ENCODE results near the gene SLC26A2.
A peak's percentile ranks its signal among the peaks of the same experiment; 100 is the strongest.
"Not testable (repeated sequence)": the region's sequence is repeated elsewhere in the genome, so short reads cannot be mapped to it uniquely, and the experiment has no call there.

SLC26A2 gene

DNA sequence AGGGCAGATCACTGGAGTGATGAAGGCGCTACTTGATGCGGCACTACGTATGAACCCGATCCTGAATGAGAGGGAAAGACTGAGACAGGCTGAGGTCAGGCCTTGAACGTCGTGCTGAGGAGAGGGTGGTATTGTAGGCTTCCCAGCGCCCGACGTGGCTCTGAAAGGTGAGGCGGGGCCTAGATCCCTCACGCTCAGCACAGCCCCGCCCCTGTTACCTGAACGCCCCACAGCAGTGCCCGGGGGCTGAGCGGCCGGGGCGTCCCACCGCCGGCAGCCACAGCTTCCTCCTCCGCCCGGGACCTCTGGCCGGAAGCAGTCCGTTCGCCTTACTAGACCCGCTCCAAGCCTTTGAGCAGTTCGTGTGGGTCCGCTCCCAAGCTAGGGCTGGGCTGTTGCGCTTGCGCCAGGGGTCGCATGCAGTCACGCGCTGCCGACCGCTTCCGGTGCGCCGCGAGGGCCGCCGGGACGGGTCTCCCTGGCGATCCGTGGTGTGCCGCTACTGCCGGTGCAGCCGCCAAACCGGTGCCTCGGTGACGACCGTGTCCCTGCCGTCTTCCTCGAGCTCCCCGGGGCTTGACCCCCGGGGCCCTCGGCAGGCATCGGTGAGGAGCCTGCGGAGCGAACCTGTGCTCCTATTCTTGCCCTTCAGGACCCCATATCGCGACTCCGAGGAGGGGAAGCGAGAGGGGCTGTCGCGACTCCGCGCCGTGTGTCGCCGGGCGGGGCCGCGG, 39.9 kb downstream of the SLC26A2 start, which contains the start of the genes HMGXB3 and TIGD6:
Gene HMGXB3, plus strand, starts transcription at position 484 of the 734 bp plus-strand sequence. CDS start 4,114 bp downstream, outside the sequence.
Gene TIGD6, minus strand, starts transcription at position 399 of the 734 bp plus-strand sequence. CDS start 4,306 bp downstream, outside the sequence.
- DNase-seq (ENCODE audit: insufficient read length, low spot score) (peak; percentile 90), FAIRE-seq (peak; percentile 87)

DNA sequence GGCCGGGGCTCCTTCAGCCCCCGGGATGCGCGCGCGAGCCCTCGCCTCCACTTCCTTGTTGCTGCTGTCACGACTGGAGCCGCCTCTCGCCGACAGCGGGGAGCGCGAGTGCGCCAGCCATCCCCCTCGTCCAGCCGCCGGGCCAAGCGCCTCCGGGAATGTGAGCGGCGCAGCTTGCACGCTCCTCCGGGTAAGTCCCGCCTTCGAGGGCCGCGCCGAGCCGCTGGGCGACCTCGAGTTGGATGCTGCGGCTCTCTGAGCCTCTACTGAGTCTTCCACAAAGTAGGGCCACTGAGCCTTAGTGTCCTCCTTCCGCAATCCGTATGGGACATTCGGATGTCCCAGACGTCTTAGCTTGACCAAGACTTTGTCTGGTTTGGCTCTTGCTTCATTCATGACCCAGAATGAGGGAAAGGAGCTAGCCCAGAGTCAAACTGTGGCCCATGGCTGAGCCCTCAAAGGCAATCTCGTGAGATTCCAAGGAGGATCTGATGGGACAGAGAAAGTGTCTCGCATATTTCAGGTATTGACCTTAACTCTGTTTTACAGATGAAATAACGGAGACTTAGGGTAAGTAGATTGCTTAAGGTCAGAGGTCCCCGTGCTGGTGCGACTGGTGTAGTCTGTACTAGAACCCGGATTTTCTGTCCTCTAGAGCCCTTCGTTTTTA, 40.6 kb downstream of the SLC26A2 start:
- FAIRE-seq, result no peak
- DNase-seq (ENCODE audit: insufficient read length, low spot score), result no peak

DNA sequence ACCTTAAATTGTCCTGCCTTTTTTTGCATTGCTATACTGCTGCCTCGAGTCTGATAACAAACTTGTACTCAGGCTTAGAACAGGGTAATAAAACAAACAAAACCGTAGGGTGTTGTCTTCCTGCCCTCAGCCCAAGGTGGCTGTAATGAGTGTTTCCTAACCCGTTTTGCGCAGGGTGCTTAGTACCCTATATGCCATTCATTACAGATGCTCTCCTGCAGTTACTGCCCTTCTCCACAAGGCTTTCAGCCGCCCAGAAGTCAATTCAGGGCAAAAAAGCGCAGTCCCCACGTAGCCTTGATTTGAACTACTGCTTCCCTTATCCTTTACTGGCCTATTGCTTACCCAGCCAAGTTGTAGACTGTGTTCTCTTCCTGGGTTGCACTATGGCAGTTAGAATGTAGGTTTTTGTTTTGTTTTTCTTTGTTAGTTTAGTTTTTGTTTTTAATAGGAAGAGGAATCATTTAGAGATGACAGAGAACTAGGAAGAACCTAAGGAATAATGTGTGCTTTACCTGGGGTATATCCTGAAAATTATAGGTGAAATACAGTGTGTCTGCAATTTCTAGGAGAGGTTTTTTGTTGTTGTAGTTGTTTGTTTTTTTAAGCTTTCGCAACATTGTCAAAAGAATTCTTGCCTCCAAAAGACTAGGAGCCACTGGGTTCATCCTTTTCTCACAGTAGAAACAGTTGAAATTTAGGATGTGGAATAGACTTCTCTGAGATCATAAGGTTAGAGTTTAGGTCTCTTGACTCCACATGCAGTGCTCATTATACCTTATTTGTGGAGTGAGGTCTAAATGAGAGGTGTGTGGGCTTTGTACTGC, 41.3 kb downstream of the SLC26A2 start:
- peak; percentile 78 for FAIRE-seq
- peak; percentile 59 for DNase-seq (ENCODE audit: insufficient read length, low spot score)

DNA sequence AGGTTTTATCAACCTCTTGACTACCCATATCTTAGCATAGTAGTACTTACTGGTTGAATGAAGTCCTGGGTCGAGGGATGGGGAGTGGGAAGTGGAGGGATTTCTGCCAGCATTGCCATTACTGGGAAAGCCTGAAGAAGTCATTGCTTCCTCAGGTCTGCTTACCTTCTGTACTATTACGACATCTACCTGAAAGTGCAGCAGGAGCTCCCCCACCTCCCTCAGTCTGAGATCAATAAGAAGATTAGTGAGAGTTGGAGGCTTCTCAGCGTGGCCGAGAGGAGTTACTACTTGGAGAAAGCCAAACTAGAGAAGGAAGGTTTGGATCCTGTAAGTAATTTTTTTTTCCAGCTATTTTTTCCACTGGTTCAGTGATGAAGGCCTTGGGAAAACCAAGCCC, 45.8 kb downstream of the SLC26A2 start:
- no peak for DNase-seq (ENCODE audit: insufficient read length, low spot score)
- FAIRE-seq, result no peak

DNA sequence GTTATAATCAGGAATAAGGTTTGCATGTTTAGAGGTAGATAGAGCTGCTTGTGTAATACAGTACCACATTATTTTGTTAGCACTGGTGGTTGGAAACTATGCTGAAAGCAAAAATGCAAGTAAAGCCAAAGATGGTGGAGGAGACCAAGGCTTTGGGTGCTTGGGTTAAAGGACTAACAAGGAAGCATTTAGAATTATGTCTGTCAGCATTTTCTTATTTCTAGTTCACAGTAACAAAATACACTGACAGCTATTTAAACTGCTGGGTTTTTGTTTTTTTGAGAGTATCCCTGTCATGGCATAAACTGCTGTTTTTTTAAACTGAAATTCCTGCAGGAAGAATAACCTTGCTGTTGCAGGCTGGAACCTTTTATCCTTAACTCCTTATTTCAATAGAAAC, 46.5 kb downstream of the SLC26A2 start:
- FAIRE-seq, result no peak

DNA sequence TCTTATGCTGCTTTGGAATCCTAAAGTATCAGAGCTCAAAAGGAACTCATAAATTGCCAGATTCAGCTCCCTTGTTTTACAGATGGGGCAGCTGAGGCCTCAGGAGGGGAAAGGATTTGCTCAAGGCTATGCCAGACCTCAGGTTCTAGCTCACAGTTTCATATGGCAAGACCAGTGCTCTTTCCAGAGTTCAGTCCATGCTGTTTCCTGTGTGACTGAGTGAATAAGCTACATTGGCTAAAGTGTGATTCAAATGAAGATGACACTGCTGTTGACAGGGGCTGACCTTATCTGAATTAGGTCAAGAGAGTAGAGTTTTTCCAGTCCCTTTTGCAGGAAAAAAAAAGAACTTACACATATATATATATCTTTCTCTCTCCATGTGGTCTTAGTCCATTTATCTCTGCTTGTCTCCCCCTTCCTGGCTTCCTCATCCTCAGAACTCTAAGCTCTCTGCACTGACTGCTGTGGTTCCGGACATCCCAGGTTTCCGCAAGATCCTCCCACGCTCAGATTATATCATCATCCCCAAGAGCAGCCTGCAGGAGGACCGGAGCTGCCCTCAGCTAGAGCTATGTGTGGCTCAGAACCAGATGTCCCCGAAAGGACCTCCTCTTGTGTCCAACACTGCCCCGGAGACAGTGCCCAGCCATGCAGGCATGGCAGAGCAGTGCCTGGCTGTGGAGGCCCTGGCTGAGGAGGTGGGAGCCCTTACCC, 49.3 kb downstream of the SLC26A2 start:
- no peak for DNase-seq (ENCODE audit: insufficient read length, low spot score)
- FAIRE-seq, result no peak

More for the DNA sequence above, 46.5 kb downstream of the SLC26A2 start:
- no peak for DNase-seq (ENCODE audit: insufficient read length, low spot score)

DNA sequence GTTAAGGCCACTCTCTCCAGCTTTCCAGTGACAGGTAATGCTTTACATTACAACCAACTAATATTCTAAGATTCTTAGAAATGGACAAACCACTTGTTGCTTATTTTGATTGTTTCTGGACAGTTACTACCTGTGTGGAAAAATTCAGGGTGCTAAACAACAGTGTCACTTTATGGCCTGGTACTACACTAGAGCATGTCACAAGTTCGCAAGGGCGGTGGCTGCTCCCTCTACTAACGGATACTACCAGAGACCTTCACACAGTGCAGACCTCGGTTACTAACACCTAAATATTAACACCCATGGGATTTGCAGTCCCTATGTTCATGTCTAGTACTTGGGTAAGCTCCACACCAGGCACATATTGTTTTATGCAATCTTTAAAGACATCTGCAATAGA, 53.4 kb downstream of the SLC26A2 start:
- no peak for FAIRE-seq
- DNase-seq (ENCODE audit: insufficient read length, low spot score), result no peak

DNA sequence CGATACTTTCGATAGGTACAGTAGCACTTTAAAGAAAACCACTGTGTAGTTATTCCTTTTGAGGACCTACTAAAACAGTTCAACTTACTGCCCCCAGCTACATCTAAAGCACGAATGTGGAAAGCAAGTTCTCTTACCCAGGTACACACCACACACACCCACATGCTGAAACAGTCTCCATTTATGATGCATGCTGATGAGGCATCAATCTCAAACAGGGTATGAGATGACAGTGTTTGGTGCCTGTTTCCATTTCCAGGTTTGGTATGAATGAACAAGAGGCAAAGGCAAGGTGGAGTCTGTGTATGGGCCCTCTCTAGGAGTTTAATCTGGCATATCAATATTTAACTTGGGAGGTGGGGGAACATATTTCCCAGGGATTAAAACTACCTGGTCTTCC, 53.9 kb downstream of the SLC26A2 start:
- FAIRE-seq, result no peak

DNA sequence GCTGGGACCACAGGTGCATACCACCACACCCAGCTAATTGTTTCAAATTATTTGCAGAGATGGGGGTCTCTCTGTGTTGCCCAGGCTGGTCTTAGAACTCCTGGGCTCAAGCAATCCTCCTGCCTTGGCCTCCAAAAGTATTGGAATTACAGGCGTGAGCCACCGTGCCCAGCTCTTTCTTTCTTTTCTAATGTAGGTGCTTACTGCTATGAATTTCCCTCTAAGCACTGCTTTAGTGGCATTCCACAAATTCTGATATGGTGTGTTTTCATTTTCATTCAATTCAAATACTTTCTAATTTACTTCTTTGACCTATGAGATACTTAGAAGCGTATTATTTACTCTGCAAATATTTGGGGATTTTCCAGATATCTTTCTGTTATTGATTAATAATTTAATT, 54.9 kb downstream of the SLC26A2 start:
- DNase-seq (ENCODE audit: insufficient read length, low spot score), result no peak
- no peak for FAIRE-seq

More for the DNA sequence above, 53.9 kb downstream of the SLC26A2 start:
- no peak for DNase-seq (ENCODE audit: insufficient read length, low spot score)

DNA sequence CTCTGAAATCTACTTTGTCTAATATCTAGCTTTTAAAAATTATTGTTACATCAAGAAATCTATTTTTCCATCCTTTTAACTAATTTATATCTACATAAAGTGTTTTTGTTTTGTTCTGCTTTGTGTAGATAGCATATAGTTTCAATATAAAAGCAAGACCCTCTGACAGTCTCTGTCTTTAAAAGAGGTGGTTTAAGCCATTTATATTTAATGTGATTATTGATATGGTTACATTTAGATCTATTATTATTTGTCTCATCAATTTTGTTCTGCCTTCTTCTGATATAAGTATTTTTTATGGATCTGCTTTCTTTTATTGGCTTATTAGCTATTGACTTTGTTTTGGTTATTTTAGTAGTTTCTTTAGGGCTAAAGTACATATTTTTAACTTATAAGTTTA, 56.0 kb downstream of the SLC26A2 start:
- DNase-seq (ENCODE audit: insufficient read length, low spot score), result no peak
- FAIRE-seq, result no peak

DNA sequence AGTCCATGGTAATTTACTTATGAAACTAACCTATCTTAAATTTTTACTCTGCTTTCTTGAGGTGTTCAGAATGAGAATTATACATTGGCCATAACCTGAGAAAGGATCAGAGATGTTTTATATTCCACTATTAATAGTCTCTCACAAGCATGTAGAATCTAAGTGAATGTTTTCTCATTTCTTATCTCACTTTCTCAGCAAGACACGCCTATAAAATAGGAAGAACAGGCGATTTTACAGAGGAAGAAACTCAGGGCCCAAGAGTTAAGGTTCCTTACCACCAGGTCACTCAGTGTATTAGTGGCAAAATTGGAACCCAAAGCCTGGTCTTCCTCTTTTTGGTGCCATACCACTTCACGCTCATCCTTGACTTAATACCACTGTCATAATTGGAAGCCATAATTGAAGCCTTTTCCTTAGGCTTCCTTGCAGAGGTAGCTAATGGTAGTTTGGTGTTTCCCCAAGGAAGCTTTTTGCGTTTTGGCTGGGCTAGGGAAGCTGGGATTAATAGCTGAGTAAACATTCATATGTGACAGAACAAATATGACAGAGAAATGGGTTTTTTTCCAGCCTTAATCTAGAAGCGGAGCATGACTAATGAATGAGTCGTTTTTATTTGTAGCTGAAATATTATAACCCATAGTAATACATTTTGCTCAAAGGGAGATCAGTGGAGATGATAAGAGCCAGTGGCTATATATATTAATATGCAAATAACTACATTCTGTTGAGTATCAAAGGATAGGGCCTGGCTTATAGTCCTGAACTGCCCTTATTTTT, 56.9 kb downstream of the SLC26A2 start:
- no peak for DNase-seq (ENCODE audit: insufficient read length, low spot score)
- no peak for FAIRE-seq

DNA sequence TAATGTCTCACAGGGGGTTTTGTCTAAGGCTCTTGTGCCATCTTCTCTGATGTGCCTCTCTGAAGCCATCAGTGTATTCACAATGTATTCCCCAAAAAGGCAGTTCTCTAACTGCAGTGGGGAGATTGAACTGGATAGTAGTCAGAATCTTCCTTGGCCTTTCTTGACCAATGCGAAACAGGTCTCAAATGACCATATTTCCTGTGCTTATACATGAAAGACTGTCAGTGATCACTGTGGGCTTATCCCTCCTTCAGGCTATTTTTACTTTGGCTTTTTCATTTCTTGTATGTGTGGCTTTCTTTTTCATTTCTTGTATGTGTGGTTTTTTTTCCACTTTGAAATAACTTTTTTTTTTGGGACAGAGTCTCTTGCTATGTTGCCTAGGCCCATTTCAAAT, 59.7 kb downstream of the SLC26A2 start:
- DNase-seq (ENCODE audit: insufficient read length, low spot score) (no peak), FAIRE-seq (peak; percentile 45)

DNA sequence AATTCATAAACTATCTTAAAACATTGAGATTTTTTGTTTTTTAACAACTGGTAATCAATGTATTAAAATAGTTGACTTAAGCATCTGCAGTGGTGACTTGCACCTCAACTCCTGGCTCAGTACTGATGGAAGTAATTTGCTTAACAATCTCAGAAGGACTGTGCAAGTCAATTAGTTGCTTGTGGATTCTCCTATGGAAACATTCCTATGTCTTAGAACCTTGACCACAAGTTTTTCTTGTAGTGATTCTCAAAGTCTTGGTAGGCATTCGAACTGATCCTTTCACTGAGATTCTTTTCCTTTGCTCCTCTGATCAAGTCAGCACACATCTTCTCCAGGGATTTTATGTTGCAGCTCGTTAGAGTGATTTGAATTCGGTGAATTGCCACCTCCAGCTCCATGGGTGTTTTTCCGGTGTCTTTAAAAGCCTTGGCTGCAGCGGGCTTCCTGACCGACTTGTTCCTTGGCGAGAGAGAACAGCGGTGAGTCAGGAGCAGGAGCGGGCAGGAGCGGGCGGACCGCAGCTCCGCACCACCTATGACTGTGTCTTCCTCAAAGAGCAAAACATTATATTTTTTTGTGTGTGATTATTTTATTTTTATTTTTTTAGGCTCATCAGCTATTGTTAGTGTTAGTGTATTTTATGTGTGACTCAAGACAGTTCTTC, 61.1 kb downstream of the SLC26A2 start:
- no peak for DNase-seq (ENCODE audit: insufficient read length, low spot score)
- no peak for FAIRE-seq

DNA sequence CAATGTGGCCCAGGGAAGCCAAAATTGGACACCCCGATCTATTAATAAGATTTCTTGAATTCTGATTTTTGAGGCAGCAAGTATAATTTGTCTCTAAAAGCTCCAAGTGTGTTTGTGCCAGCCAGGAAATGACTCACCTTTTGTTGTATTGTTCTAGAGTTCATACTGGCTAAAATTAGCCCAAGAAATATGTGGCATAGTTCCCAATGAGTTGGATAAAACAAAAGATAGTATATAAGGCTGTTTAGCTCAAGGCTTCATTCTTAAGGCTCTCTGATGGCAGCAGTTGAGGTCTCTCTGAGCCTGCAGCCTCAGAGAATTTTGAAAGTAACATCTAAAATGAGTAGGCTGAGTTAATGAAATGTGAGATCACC, 61.6 kb downstream of the SLC26A2 start:
- no peak for DNase-seq (ENCODE audit: insufficient read length, low spot score)
- no peak for FAIRE-seq

DNA sequence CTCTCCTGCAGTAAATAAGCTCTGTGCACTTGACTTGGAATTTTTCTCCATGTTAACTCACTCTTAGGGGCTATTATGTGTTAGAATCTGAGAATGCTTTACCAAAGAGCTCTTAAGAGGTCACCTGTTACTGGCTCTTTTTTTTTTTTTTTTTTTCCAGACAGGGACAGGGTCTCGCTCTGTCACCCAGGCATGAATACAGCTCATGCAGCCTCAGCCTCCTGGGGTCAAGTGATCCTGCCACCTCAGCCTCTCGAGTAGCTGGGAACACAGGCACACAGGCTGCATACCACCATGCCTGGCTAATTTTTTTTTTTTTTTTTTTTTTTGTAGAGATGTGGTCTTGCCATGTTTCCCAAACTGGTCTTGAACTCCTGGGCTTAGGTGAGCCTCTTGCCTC, 62.1 kb downstream of the SLC26A2 start:
- FAIRE-seq (no peak), DNase-seq (ENCODE audit: insufficient read length, low spot score) (no peak)

DNA sequence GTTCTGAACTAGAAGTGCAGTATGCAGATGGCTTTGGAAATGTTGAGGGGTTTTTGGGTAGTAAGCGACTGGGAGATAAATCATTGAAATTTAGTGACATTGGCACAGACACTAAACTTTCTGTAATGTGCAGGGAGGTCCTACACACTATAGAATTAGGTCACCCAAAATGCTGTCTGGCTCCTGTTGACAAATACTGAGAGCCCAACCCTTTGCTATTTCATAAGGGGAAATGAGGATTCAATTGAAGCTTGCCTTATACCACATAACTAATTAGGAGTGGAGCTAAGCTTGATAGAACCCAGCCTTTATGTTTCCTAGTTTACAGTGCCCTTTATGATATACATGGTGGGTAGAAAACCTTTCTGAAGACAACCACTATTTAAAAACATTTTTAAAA, 62.6 kb downstream of the SLC26A2 start:
- FAIRE-seq, result no peak

DNA sequence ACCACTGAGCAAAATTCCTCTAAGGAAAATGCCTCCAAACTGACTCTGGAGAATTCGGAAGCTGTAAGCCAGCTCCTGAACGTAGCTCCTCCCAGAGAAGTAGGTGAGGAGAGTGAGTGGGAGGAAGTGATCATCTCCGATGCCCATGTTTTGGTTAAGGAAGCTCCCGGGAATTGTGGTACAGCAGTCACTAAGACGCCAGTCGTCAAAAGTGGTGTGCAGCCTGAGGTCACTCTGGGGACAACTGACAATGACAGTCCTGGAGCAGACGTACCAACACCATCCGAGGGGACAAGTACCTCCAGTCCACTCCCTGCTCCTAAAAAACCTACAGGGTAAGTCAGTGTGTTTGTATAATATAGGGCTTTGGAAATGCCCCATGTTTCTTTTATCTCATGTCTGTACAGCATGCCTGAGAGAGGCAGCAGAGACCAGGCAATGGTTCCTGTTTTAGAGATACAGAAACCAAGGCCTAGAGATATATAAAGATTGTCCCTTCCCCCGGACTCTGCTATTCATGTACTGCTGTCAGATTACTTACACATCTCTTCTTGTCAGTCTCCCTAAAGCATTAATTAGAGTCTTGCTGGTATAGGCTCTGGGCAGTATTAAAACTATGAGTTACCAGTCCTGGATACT, 63.9 kb downstream of the SLC26A2 start:
- FAIRE-seq (no peak), DNase-seq (ENCODE audit: insufficient read length, low spot score) (no peak)

More for the DNA sequence above, 62.6 kb downstream of the SLC26A2 start:
- no peak for DNase-seq (ENCODE audit: insufficient read length, low spot score)

DNA sequence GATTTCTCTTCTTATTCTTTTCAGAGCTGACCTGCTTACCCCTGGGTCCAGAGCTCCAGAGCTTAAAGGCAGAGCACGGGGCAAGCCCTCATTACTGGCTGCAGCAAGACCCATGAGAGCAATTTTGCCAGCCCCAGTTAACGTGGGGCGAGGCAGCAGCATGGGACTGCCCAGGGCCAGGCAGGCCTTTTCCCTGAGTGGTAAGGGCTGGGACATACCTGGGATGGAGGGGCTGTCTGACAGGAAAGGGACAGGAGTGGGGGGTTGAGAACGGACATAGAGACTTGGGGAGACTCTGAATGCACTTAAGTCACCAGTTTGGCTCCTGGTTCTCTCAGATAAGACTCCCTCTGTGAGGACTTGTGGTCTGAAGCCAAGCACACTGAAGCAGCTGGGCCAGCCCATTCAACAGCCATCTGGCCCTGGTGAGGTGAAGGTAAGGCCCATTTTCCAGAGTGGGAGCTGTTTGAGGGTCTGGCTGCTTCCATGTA, 66.2 kb downstream of the SLC26A2 start:
- FAIRE-seq, result no peak

DNA sequence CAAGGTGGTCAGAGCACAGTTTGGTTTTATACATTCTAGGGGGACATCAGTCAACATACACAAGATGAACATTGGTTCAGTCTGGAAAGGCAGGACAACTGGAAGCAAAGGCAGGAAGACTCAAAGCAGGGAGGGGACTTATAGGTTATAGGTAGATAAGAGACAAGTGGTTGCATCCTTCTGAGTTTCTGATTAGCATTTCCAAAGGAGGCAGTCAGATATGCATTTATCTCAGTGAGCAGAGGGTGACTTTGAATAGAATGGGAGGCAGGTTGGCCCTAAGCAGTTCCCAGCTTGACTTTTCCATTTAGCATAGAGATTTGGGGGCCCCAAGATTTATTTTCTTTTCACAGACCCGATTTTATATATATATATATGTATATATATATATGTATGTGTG, 67.5 kb downstream of the SLC26A2 start:
- not testable (repeated sequence) for DNase-seq (ENCODE audit: insufficient read length, low spot score); FAIRE-seq

More for the DNA sequence above, 66.2 kb downstream of the SLC26A2 start:
- no peak for DNase-seq (ENCODE audit: insufficient read length, low spot score)
